Loucy (cell line): ENCODE data around the gene APLP1.

ENCODE experiments used
- H2AFZ ChIP-seq: fragments of 200-600 bp; sonication (generic); 2 replicates; pipeline ENCODE4 v1.6.0; 2016; ENCODE audit warnings: antibody characterized with exemption, mild to moderate bottlenecking, low read length, moderate library complexity
- H3F3A ChIP-seq: fragments of 200-600 bp; 2 replicates; pipeline ENCODE4 v1.6.0; 2016; ENCODE audit warnings: antibody characterized with exemption, low read depth, mild to moderate bottlenecking
- H3K27me3 ChIP-seq: fragments of 200-600 bp; sonication (generic); 2 replicates; pipeline ENCODE4 v1.6.1; 2014; ENCODE audit warnings: low read length, mild to moderate bottlenecking; ENCODE audit not compliant: insufficient read depth, poor library complexity, severe bottlenecking
- H3K36me3 ChIP-seq: fragments of 200-600 bp; sonication (generic); 2 replicates; pipeline ENCODE4 v1.6.1; 2016; ENCODE audit warnings: low read length; ENCODE audit not compliant: insufficient read depth
- H3K4me1 ChIP-seq: fragments of 200-600 bp; sonication (generic); 2 replicates; pipeline ENCODE4 v1.5.1; 2014; ENCODE audit warnings: low read length, mild to moderate bottlenecking; ENCODE audit not compliant: insufficient read depth, poor library complexity, severe bottlenecking
- H3K4me2 ChIP-seq: fragments of 200-600 bp; sonication (generic); 2 replicates; pipeline ENCODE4 v1.6.0; 2014; ENCODE audit warnings: antibody characterized with exemption, low read length, low read depth, mild to moderate bottlenecking; ENCODE audit not compliant: poor library complexity, severe bottlenecking
- H3K4me3 ChIP-seq: fragments of 200-600 bp; sonication (generic); 2 replicates; pipeline ENCODE4 v1.5.1; 2014; ENCODE audit warnings: low read length, mild to moderate bottlenecking, mixed read lengths; ENCODE audit not compliant: poor library complexity, severe bottlenecking
- H3K79me2 ChIP-seq: fragments of 200-600 bp; sonication (generic); 2 replicates; pipeline ENCODE4 v1.6.1; 2014; ENCODE audit warnings: low read length; ENCODE audit not compliant: insufficient read depth
- H3K9ac ChIP-seq: fragments of 200-600 bp; sonication (generic); 2 replicates; pipeline ENCODE4 v1.6.0; 2014; ENCODE audit warnings: mild to moderate bottlenecking, low read depth, low read length, moderate library complexity; ENCODE audit not compliant: poor library complexity, severe bottlenecking
- H3K9me2 ChIP-seq: fragments of 200-600 bp; sonication (generic); replicated peaks from 2 replicates; pipeline ENCODE4 v1.6.1; 2016; ENCODE audit warnings: low read depth, low read length, mixed read lengths
- H3K9me3 ChIP-seq: fragments of 200-600 bp; sonication (generic); 2 replicates; pipeline ENCODE4 v1.6.1; 2014; ENCODE audit warnings: mild to moderate bottlenecking, antibody characterized with exemption, low read length, low read depth; ENCODE audit not compliant: insufficient read depth
- H4K20me1 ChIP-seq: fragments of 200-600 bp; sonication (generic); 2 replicates; pipeline ENCODE4 v1.6.0; 2014; ENCODE audit warnings: antibody characterized with exemption, low read length, mild to moderate bottlenecking; ENCODE audit not compliant: insufficient read depth, poor library complexity, severe bottlenecking
- EZH2phosphoT487 ChIP-seq: fragments of 200-600 bp; IDR thresholded peaks from 2 replicates; pipeline ENCODE4 v1.6.1; 2018; ENCODE audit warnings: antibody characterized with exemption, mild to moderate bottlenecking, moderate library complexity, borderline replicate concordance
- TF ChIP-seq, protein P1 (sequence below): fragments of 200-600 bp; sonication (generic); conservative IDR thresholded peaks from 2 replicates; pipeline ENCODE4 v1.5.1; 2014; ENCODE audit warnings: mild to moderate bottlenecking, antibody characterized with exemption, low read length

APLP1 gene

DNA sequence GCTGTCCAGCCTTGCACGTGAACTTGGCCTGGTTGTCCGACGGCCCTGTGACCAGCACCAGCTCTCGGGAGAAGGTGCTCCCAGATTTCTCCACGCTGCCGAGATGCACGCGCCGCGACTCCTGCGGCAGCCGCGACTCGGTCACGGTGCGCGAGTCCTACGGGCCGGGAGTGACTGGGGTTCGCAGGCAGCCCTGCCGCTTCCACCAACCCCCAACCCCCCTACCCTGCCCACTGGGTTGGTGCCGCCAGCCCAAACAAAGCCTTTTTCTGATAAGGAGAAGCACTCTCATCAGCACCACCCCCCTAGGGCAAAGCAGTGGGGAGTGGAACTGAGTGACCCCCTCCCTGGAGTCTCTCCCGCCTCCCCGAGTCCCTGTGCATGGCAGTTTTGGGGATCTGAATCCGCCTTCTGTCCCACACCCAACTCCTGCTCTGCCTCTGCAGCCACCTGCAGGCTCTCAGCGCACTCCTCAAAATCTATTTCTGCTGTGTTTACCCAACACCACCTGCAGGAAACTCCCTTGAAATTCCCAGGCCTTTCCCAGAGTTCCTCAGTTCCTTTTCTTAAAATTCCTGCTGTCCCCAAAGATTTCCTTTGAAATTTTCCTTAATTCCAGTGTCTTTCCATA is 22.2 kb upstream of the APLP1 start:
- Histone ChIP-seq H2AFZ (no peak overlapping the region), H3K27me3 (no peaks in the 10 kb centered on the region), H4K20me1 (no peaks in the 10 kb centered on the region), H3K4me3 (no peak overlapping the region), H3K9me3 (no peaks in the 10 kb centered on the region), H3K9me2 (no peaks in the 10 kb centered on the region), H3K9ac (no peak overlapping the region), H3K36me3 (no peaks in the 10 kb centered on the region), H3K4me2 (no peak overlapping the region), H3K79me2 (no peaks in the 10 kb centered on the region), H3K4me1 (no peaks in the 10 kb centered on the region), H3F3A (no peaks in the 10 kb centered on the region)
- TF ChIP-seq EZH2phosphoT487, result no peak
- TF ChIP-seq, protein P1, sequence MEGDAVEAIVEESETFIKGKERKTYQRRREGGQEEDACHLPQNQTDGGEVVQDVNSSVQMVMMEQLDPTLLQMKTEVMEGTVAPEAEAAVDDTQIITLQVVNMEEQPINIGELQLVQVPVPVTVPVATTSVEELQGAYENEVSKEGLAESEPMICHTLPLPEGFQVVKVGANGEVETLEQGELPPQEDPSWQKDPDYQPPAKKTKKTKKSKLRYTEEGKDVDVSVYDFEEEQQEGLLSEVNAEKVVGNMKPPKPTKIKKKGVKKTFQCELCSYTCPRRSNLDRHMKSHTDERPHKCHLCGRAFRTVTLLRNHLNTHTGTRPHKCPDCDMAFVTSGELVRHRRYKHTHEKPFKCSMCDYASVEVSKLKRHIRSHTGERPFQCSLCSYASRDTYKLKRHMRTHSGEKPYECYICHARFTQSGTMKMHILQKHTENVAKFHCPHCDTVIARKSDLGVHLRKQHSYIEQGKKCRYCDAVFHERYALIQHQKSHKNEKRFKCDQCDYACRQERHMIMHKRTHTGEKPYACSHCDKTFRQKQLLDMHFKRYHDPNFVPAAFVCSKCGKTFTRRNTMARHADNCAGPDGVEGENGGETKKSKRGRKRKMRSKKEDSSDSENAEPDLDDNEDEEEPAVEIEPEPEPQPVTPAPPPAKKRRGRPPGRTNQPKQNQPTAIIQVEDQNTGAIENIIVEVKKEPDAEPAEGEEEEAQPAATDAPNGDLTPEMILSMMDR, result no peak

- Histone ChIP-seq H3K27me3 (no peaks in the 10 kb centered on the region), H3F3A (no peaks in the 10 kb centered on the region), H4K20me1 (no peaks in the 10 kb centered on the region), H2AFZ (no peak overlapping the region), H3K4me2 (no peak overlapping the region), H3K79me2 (no peaks in the 10 kb centered on the region), H3K4me3 (no peak overlapping the region), H3K9me2 (no peaks in the 10 kb centered on the region), H3K9ac (no peak overlapping the region), H3K36me3 (no peaks in the 10 kb centered on the region), H3K4me1 (no peaks in the 10 kb centered on the region), H3K9me3 (no peaks in the 10 kb centered on the region)
- no peak for TF ChIP-seq EZH2phosphoT487
- TF ChIP-seq, protein P1, result no peak
These were observed 20.5 kb upstream of the APLP1 start for GRCh38 chr19:35847911-35848310.

GRCh38 chr19:35848486-35848885 is 19.9 kb upstream of the APLP1 start:
- Histone ChIP-seq H3K36me3 (no peaks in the 10 kb centered on the region), H3K4me1 (no peaks in the 10 kb centered on the region), H3K9ac (no peak overlapping the region), H3K9me2 (no peaks in the 10 kb centered on the region), H3K4me3 (no peak overlapping the region), H3F3A (no peaks in the 10 kb centered on the region), H3K27me3 (no peaks in the 10 kb centered on the region), H3K4me2 (no peak overlapping the region), H2AFZ (no peak overlapping the region), H4K20me1 (no peaks in the 10 kb centered on the region), H3K79me2 (no peaks in the 10 kb centered on the region), H3K9me3 (no peaks in the 10 kb centered on the region)
- TF ChIP-seq, protein P1, result no peak
- TF ChIP-seq EZH2phosphoT487, result no peak
